Gastrocnemius medialis (tissue), 4 donors: ENCODE measurements around the gene MTG1. TPM values are rescaled to one million over a fixed set of nuclear protein-coding genes. Genes with fewer than 3 reads are reported as not detected.

ENCODE experiments used
- ATAC-seq, 2 donors: fragments of 150-250 bp; one replicate each; pipeline ENCODE4 v1.9.1; 2016
- DNase-seq, 2 donors: peaks; one replicate each; pipeline ENCODE4 v3.0.0-alpha.2; 2019
- H3K27ac ChIP-seq, 4 donors: fragments of 200-600 bp; sonication (generic); 1 replicate in 1 of 4; 2 replicates in 3 of 4; pipeline ENCODE4 v1.5.1; 2016 to 2018; ENCODE audit warnings: mild to moderate bottlenecking in 2 of 4, moderate library complexity in 1 of 4
- H3K27me3 ChIP-seq, 3 donors: fragments of 200-600 bp; sonication (generic) in 2 of 3; 1 replicate in 1 of 3; 2 replicates in 2 of 3; pipeline versions ENCODE4 v1.5.1 to v1.6.0; 2016 to 2019; ENCODE audit warnings: mild to moderate bottlenecking in 1 of 3, moderate library complexity in 1 of 3
- H3K36me3 ChIP-seq, 2 donors: fragments of 200-600 bp; sonication (generic) in 1 of 2; one replicate each; pipeline ENCODE4 v1.5.1; 2017 to 2018
- H3K4me1 ChIP-seq, 2 donors: fragments of 200-600 bp; sonication (generic) in 1 of 2; one replicate each; pipeline ENCODE4 v1.5.1; 2016 to 2017; ENCODE audit warnings: mild to moderate bottlenecking in 2 of 2
- H3K4me3 ChIP-seq, 4 donors: fragments of 200-600 bp; sonication (generic) in 3 of 4; 1 replicate in 1 of 4; 2 replicates in 3 of 4; pipeline ENCODE4 v1.5.1; 2016 to 2019; ENCODE audit warnings: mild to moderate bottlenecking in 2 of 4
- H3K9me3 ChIP-seq, 3 donors: fragments of 200-600 bp; sonication (generic) in 2 of 3; 1 replicate in 1 of 3; 2 replicates in 2 of 3; pipeline ENCODE4 v1.5.1; 2016 to 2019
- CTCF ChIP-seq, 5 experiments: fragments of 450-650 bp in 3 of 5; fragments of 200-600 bp in 2 of 5; sonication (generic) in 2 of 5; IDR thresholded peaks in 4 of 5; conservative IDR thresholded peaks in 1 of 5; 1 replicate in 4 of 5; 2 replicates in 1 of 5; pipeline ENCODE4 v1.5.1; 2016 to 2019; ENCODE audit warnings: antibody characterized with exemption in 5 of 5, mild to moderate bottlenecking in 3 of 5, moderate library complexity in 3 of 5
- POLR2A ChIP-seq, 2 donors: fragments of 450-650 bp; IDR thresholded peaks; one replicate each; pipeline ENCODE4 v1.6.1; 2017; ENCODE audit warnings: antibody characterized with exemption in 2 of 2, mild to moderate bottlenecking in 2 of 2, moderate library complexity in 2 of 2
- in situ Hi-C, 4 donors: fragments of 200-750 bp; cut with MboI; loops; one replicate each; pipeline versions ENCODE4 v1.15.0 to v1.8.0; 2017; ENCODE audit warnings: low sequenced_read_pairs in 4 of 4
- intact Hi-C: fragments of 100-400 bp; cut with DNase I; formaldehyde crosslinking; loops from one replicate; pipeline ENCODE4 v1.15.1; 2023; ENCODE audit warnings: low total_unique reads
- total RNA-seq, 4 donors: library from RNA; depleted of rRNA; stranded (reverse); fragments of >200 nt; gene quantifications; one replicate each; pipeline versions ENCODE4 v1.1.0 to v1.2.3, GENCODE V29; 2016

Gene MTG1
- total RNA-seq, 4 donors from 2014 or later: 12.2 to 23.9 (median 14.1) TPM

- TF ChIP-seq CTCF (IDR thresholded peaks at IDR 0.05 in 4 of 5, conservative IDR thresholded peaks at IDR 0.05 in 1 of 5) (no peak), POLR2A (IDR thresholded peaks at IDR 0.05) (no peak)
- H3K27ac ChIP-seq: no peak overlapping the region
- intact Hi-C loops: no loop called here
- no peaks in the 10 kb centered on the region for H3K4me1 ChIP-seq
- peaks cover 0 to 15% (median 0%) of the 10 kb centered on the region in 3 donors for H3K9me3 ChIP-seq
- H3K4me3 ChIP-seq: no peak overlapping the region
- no peaks in the 10 kb centered on the region for H3K27me3 ChIP-seq
- DNase-seq: peak in 1 of 2 donors; percentile 6
- in situ Hi-C loops: no loop called here
- no peak for ATAC-seq
- H3K36me3 ChIP-seq: peaks cover 0 to 3% of the 10 kb centered on the region in 2 donors
Observed at GRCh38 chr10:133445268-133445732, 51.3 kb downstream of the MTG1 start.

- Histone ChIP-seq H3K4me1 (no peaks in the 10 kb centered on the region), H3K9me3 (peaks cover 0 to 15% (median 0%) of the 10 kb centered on the region in 3 donors), H3K27me3 (no peaks in the 10 kb centered on the region), H3K4me3 (no peak overlapping the region), H3K36me3 (peaks cover 0 to 3% of the 10 kb centered on the region in 2 donors), H3K27ac (no peak overlapping the region)
- in situ Hi-C loops: no loop called here
- intact Hi-C loops: no loop called here
- no peak for ATAC-seq
- peak in 1 of 2 donors; percentile 5 for DNase-seq
- no peak for TF ChIP-seq POLR2A (IDR thresholded peaks at IDR 0.05)
- TF ChIP-seq CTCF (IDR thresholded peaks at IDR 0.05 in 4 of 5, conservative IDR thresholded peaks at IDR 0.05 in 1 of 5): no peak
Observed at GRCh38 chr10:133445751-133446708, 52.1 kb downstream of the MTG1 start.

DNA sequence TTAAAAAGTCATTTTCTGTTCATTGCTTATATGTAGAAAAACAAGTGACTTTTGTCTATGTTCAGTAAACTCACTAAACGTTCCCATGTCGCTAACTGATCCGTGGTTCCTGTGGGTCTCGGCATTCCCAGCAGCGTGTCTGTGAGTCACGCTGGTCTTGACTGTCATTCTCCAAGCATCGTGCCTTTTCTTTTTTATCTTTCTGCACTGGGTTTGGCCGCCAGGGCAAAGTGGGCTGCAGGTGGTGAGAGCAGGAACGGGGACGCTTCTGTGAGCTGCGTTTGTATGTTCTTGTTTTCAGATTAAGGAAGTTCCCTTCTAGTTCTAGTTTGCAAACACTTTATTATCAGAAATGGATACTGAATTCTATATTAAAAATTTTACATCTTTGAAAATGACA is 53.0 kb downstream of the MTG1 start:
- intact Hi-C loops: no loop called here
- Histone ChIP-seq H3K9me3 (peaks cover 0 to 15% (median 0%) of the 10 kb centered on the region in 3 donors), H3K36me3 (peaks cover 0 to 3% of the 10 kb centered on the region in 2 donors), H3K27ac (no peak overlapping the region), H3K4me1 (no peaks in the 10 kb centered on the region), H3K4me3 (no peak overlapping the region), H3K27me3 (no peaks in the 10 kb centered on the region)
- TF ChIP-seq CTCF (IDR thresholded peaks at IDR 0.05 in 4 of 5, conservative IDR thresholded peaks at IDR 0.05 in 1 of 5) (no peak), POLR2A (IDR thresholded peaks at IDR 0.05) (no peak)
- no peak for ATAC-seq
- in situ Hi-C loops: no loop called here
- no peak for DNase-seq

- no peak for ATAC-seq
- Histone ChIP-seq H3K4me1 (no peaks in the 10 kb centered on the region), H3K9me3 (peaks cover 0 to 15% (median 0%) of the 10 kb centered on the region in 3 donors), H3K27me3 (no peaks in the 10 kb centered on the region), H3K36me3 (peaks cover 0 to 3% of the 10 kb centered on the region in 2 donors), H3K27ac (no peak overlapping the region), H3K4me3 (no peak overlapping the region)
- in situ Hi-C loops (no loop called here), intact Hi-C loops (no loop called here)
- DNase-seq: no peak
- TF ChIP-seq CTCF (IDR thresholded peaks at IDR 0.05 in 4 of 5, conservative IDR thresholded peaks at IDR 0.05 in 1 of 5): no peak
- no peak for TF ChIP-seq POLR2A (IDR thresholded peaks at IDR 0.05)
Observed at GRCh38 chr10:133448120-133448519, 54.2 kb downstream of the MTG1 start.
